ENCODE measurements around the gene SCNN1G. TPM values are rescaled to one million over a fixed set of nuclear protein-coding genes. Genes with fewer than 3 reads are reported as not detected.

SCNN1G gene
- total and polyA plus RNA-seq, 12 donors, result 0.03 to 0.30 (median 0.09) TPM; not detected in 8

DNA sequence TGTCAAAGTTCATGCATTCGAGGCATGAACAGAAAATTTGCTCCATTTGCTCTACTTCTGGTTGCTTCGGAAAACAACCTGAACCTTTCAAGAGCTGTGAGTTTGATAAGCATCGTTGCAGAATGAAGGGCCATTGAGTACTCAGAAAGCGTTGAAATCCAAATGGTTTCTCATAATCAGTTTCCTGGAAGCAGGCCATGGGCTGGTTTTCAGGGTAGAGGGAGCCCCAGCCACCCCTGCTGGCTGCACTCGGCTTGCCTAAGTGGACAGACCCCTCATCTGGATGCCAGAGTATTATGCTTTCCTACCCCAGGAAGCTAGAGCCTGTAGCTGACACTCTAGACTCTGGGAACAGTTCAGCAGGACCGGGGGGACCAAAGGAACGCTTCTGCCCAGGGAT is 24.4 kb downstream of the SCNN1G start:
- TF ChIP-seq, protein P1, sequence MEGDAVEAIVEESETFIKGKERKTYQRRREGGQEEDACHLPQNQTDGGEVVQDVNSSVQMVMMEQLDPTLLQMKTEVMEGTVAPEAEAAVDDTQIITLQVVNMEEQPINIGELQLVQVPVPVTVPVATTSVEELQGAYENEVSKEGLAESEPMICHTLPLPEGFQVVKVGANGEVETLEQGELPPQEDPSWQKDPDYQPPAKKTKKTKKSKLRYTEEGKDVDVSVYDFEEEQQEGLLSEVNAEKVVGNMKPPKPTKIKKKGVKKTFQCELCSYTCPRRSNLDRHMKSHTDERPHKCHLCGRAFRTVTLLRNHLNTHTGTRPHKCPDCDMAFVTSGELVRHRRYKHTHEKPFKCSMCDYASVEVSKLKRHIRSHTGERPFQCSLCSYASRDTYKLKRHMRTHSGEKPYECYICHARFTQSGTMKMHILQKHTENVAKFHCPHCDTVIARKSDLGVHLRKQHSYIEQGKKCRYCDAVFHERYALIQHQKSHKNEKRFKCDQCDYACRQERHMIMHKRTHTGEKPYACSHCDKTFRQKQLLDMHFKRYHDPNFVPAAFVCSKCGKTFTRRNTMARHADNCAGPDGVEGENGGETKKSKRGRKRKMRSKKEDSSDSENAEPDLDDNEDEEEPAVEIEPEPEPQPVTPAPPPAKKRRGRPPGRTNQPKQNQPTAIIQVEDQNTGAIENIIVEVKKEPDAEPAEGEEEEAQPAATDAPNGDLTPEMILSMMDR (IDR thresholded peaks at IDR 0.05), result no peak

DNA sequence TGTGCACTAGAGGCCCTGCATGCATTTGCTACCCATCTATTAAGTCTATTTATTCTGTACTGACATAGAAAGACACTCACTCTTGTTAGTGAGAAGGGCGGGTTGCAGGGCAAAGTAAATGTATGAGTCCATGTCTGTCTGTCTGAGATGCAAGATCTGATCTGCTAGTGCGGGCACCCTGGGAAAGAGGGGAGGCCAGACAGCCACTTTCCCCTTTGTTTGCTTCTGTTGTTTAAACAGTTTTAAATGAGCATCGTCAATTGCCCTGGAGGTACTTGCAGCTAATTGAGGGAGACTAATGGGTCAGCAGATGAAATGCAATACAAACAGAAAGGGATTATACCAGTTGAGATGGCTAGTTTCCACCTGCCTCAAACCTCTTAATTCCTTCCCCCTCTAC is 24.9 kb downstream of the SCNN1G start:
- Histone ChIP-seq H3K36me3 (no peaks in the 10 kb centered on the region), H3K4me3 (no peak overlapping the region), H3K27me3 (peaks cover 0 to 20% (median 4%) of the 10 kb centered on the region in 7 donors), H3K4me1 (no peaks in the 10 kb centered on the region), H3K27ac (no peak overlapping the region), H3K9me3 (no peaks in the 10 kb centered on the region)
- TF ChIP-seq, protein P1 (IDR thresholded peaks at IDR 0.05), result no peak
- DNase-seq, result no peak
- 61 to 79% methylated on average over 3 of the region's 3 CpGs for WGBS, 2 donors
- intact Hi-C loops (cut with DNase I), result no loop called here
- no peak for ATAC-seq

More for the DNA sequence above, 24.4 kb downstream of the SCNN1G start:
- H3K9me3 ChIP-seq, result no peaks in the 10 kb centered on the region
- 57 to 61% methylated on average over 7 of the region's 7 CpGs for WGBS, 2 donors
- H3K27ac ChIP-seq, result no peak overlapping the region
- no peaks in the 10 kb centered on the region for H3K4me1 ChIP-seq
- DNase-seq (no peak), ATAC-seq (no peak)
- H3K4me3 ChIP-seq, result no peak overlapping the region
- intact Hi-C loops (cut with DNase I), result no loop called here
- no peaks in the 10 kb centered on the region for H3K36me3 ChIP-seq
- H3K27me3 ChIP-seq, result peaks cover 0 to 20% (median 4%) of the 10 kb centered on the region in 7 donors

DNA sequence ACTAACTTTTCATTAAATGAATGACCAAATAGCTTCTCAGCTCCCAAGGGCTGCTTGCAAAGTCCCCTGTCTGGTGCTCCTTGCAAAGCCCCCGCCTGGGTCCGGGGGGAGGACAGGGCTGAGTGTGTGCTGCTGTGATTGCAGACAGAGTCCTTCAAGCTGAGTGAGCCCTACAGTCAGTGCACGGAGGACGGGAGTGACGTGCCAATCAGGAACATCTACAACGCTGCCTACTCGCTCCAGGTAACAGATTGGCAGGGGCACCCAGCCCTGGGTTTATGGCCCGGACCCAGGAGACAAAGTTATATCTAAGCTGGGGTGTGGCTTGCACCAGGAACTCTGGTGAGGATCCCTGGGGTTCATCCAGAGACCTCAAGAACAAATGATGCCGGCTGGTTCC is 27.1 kb downstream of the SCNN1G start:
- intact Hi-C loops (cut with DNase I), result no loop called here
- 80 to 82% methylated on average over 9 of the region's 9 CpGs for WGBS, 2 donors
- Histone ChIP-seq H3K4me3 (no peak overlapping the region), H3K36me3 (no peaks in the 10 kb centered on the region), H3K4me1 (no peaks in the 10 kb centered on the region), H3K9me3 (no peaks in the 10 kb centered on the region), H3K27me3 (peaks cover 0 to 17% (median 4%) of the 10 kb centered on the region in 7 donors), H3K27ac (no peak overlapping the region)
- DNase-seq (no peak), ATAC-seq (no peak)
- TF ChIP-seq, protein P1 (IDR thresholded peaks at IDR 0.05), result no peak

DNA sequence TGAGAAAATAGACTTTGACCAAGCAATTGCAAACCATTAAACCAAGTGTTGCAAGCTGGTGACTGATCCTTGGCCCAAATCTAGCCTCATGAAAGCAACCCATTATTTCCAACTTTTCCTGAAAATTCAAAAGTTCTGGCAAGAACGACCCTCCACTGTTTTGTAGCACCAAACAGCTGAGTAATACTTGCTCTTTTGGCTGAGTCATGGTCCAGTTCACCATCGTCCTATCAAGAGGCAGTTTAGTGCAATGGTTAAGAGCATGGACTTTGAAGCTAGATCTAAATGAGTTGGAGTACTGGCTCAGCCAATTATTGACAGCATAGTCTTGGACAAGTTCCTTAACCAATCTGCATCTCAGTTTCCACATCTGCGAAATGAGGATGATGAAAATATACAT is 31.3 kb downstream of the SCNN1G start:
- 73 to 81% methylated on average over 3 of the region's 3 CpGs for WGBS, 2 donors

More for the DNA sequence above, 31.3 kb downstream of the SCNN1G start:
- Histone ChIP-seq H3K9me3 (no peaks in the 10 kb centered on the region), H3K27ac (no peak overlapping the region), H3K4me1 (no peaks in the 10 kb centered on the region), H3K4me3 (no peak overlapping the region), H3K27me3 (peaks cover 0 to 19% (median 0%) of the 10 kb centered on the region in 7 donors), H3K36me3 (no peaks in the 10 kb centered on the region)
- intact Hi-C loops (cut with DNase I), result no loop called here
- TF ChIP-seq, protein P1 (IDR thresholded peaks at IDR 0.05), result no peak
- DNase-seq (no peak), ATAC-seq (no peak)
